GM21529 (cell line): Measurements from ENCODE around the gene FSTL3.
"Not testable (repeated sequence)": the region's sequence is repeated elsewhere in the genome, so short reads cannot be mapped to it uniquely, and the experiment has no call there.

Experiments
- ATAC-seq: cut with Tn5 transposase; IDR thresholded peaks from one replicate; pipeline ENCODE4 v1.9.1; 2021; ENCODE audit not compliant: unreplicated experiment

The FSTL3 gene

DNA sequence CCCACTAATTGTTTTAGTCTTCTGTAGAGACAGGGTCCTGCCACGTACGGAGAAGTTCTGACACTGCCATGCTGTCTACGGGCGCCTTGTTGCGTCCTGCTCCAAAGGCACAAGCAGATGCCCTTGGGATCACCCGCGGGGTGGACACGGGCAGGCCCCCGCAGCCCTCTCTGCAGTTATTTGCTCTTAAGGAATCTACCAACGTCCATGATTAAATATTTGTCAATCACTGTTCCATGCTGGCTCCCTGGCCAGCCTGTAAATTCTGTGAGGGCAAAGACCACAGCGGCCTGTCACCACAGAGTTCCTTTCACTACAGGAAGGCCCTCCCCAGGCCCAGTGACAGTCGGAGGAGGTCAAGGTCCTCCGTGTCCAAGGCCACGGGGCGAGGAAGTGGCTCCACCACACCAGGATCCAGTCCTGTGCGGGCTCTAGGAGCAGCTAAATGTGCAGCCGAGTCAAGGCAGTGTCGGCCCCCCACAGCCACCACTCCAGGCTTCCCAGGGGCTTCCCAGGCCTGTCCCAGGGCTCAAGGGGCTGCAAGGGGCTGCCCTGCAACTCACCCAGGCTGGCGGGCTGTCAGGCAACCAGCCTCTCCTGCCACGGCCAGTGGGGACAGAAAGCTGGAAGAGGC lies 15.3 kb upstream of the FSTL3 start:
- ATAC-seq, result no peak

DNA sequence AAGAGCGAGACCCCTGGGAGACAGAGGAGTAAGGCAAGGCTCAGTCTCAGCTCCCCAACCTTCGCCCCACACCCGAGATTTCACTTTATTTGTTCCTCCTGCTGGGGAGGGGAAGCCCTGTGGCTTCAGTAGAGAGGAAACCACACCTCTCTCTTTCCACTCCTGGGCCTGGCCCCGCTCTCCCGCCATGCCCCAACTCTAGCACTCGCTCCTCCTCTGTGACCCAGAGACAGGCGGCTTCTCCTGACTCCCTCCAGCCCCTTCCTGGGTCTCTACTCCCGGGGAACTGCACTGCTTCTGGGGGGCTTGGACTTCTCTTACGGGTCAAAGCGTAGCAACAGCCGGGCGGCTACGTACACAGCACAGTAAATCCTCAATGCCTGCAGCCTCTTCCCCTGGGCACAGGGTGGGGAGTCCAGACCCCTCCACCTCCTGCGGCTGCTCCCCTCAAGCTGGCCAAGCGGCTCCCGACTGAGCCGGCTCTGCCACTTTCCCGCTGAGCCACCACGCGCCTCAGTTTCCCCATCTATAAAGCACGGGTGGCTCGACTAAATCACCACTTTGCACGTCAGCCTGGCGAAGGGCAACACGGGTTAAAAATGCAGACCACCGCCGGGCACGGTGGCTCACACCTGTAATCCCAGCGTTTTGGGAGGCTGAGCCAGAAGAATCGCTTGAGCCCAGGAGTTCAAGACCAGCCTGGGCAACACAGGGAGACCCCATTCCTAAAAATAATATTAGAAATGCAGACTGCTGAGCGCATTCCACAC lies 14.6 kb upstream of the FSTL3 start:
- no peak for ATAC-seq

DNA sequence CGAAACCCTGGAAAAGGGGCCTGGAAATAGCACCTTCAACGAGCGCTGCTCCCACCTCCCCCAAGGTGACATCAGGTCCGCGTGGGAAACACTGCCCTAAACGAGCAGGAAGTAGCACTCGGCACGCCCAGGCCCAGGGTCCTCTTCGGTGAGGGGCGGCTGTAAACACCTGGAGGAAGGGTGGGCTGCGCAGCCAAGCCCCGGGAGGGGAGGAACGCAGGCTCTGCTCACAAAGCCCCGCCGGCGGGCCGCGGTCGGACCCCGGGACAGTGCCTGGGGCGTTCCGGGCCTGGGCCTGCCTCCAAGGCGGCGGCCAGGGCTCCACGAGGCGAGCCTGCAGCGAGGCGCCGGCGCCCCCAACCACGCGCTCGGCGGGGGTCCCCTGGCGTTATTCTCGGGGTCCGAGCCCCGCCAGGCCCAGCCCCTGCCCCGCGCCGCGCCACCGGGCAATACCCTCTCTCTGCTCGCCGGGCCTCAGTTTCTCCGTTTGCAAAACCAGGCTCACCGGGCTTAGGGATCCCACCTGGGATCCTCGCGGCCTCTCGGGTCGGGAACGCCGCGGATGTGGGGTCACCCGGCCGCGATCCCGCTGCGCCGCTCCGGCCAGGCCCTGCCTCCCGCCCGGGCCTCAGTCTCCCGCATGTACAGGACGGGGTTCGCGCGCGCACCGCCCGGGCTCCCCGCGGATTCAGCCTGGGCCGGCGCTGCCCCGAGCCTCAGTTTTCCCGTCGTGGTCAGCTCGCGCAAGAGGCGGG lies 13.8 kb upstream of the FSTL3 start:
- peak; percentile 6 for ATAC-seq

DNA sequence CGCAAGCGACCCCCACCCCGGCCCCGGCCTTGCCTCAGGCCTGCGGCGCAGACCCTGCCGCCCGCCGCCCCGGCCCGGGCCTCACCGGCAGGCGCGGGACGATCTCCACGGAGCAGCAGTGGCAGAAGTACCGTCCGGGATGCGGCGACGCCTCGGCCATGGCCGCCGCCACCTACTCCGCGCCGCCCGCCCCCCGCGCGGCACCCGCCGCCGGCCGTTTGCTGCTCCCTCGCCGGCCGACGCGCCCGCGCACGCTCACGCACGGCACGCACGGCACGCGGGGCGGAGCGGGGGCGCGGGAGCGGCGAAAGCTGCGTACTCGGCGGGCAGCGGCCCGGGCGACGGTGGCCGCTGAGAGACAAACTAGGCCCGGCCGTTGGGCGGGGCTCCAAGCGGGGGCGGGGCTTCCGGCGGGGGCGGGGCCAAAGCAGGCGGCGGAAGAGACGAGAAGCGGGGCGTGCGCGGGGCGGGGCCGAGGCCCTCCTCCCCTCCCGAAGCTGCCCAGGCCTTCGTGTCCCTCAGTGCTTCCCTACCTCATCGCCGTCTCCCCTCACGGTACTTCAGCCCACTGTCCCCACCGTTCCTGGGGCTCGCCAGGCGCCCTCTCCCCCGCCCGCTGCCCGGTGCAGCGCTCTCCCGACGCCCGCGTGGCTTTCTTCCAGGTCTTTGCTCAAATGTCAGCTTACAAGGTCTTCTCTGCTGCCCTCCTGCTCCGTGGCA lies 13.1 kb upstream of the FSTL3 start, which contains the start of gene RNF126:
TSS of gene RNF126 (minus strand) at position 253 of the 720 bp plus-strand sequence. CDS start at position 160, 93 bp downstream.
- ATAC-seq, result peak; percentile 54

DNA sequence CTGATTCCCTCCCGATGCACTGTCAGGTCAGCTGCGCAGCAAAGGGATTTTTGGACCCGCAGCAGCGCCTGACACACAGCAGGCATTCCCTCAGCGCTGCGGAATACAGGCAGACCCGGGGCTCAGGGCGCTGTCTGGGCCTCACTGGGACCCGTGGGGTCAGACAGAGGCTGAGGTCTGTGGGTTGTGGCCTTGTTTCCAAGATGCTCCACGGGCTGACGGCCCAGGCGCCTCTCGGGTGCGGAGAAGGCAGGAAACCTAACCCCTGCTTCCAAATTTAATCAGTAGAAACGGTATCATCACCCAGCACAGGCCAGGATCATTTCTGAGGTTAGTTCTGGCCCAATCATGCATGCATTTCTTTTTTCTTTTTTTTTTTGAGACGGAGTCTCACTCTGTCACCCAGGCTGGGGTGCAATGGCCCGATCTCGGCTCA lies 12.5 kb upstream of the FSTL3 start:
- no peak for ATAC-seq

DNA sequence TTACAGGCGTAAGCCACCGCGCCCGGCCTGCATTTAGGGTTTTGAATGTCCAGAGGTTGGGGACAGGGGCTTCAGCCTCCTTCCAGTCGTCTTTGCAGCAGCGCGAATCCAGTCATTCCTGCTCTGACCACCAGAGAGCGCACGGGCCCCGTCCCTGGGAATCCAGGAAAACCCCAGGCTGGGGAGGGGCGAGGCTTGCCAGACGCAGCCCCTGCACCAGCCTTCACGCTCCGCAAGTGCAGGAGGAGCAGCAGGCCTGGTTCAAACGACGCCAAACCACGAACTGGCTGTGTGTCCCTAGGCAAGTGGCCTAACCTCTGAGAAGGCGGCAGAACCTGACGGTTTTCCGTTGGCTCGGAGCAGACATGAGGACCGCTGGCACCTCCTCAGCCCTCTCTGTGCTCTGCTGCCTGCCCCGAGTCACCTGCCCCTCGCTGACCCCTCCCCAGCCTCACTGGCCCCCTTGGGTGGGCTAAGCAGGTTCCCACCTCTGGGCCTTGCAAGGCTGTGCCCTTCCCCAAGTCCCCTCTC lies 11.2 kb upstream of the FSTL3 start:
- no peak for ATAC-seq

DNA sequence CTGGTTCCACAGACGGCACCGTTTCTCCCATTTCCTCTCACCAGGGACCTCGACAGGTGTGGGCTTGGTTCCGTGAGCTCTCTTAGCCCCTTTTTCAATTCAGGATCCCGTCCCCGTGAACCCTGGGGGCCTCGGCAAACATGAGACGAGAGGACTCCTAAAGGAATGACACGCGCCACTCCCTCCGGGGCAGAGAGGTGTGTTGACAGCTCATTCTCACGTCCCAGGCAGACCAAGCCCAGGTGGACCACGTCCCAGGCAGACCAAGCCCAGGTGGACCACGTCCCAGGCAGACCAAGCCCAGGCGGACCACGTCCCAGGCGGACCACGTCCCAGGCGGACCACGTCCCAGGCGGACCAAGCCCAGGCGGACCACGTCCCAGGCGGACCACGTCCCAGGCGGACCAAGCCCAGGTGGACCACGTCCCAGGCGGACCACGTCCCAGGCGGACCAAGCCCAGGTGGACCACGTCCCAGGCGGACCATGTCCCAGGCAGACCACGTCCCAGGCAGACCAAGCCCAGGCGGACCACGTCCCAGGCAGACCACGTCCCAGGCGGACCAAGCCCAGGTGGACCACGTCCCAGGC lies 9.1 kb upstream of the FSTL3 start:
- ATAC-seq, result not testable (repeated sequence)

DNA sequence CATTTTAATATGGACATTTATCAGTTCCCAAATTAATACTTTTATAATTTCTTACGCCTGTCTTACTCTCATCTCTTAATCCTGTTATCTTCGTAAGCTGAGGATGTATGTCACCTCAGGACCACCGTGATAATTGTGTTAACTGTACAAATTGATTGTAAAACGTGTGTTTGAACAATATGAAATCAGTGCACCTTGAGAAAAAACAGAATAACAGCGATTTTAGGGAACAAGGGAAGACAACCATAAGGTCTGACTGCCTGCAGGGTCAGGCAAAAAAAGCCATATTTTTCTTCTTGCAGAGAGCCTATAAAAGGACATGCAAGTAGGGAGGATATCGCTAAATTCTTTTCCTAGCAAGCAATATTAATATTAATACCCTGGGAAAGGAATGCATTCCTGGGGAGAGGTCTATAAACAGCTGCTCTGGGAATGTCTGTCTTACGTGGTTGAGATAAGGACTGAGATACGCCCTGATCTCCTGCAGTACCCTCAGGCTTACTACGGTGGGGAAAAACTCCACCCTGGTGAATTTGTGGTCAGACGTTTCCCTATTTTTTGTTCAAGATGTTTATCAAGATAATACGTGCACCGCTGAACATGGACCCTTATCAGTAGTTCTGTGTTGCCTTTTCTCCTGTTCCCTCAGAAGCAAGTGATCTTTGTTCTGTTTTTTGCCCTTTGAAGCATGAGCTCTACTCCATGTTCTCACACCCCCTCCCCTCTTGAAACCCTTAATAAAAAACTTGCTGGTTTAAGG lies 7.3 kb upstream of the FSTL3 start:
- not testable (repeated sequence) for ATAC-seq

DNA sequence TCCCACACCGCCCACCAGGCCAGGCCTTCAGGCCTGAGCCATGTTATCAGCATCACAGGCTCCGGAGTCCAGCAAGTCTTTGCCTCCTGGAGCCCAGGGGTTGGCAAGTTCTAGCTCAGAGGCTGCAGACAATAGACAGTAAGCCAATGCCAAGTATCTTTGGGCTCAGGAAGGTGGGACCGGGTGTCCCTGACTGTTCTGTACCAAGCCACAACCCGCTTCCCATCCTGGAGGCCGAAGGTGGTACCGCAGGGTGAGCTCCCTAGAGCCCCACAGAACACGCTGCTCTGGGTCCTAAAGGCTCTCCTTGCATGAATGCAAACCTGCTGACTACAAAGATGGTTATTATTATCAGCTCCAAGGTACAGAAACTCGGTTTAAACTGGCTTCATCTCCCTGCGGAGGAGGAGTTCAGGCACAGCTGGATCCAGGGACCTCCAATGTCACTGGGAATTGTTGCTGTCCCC lies 5.5 kb upstream of the FSTL3 start:
- ATAC-seq, result no peak

DNA sequence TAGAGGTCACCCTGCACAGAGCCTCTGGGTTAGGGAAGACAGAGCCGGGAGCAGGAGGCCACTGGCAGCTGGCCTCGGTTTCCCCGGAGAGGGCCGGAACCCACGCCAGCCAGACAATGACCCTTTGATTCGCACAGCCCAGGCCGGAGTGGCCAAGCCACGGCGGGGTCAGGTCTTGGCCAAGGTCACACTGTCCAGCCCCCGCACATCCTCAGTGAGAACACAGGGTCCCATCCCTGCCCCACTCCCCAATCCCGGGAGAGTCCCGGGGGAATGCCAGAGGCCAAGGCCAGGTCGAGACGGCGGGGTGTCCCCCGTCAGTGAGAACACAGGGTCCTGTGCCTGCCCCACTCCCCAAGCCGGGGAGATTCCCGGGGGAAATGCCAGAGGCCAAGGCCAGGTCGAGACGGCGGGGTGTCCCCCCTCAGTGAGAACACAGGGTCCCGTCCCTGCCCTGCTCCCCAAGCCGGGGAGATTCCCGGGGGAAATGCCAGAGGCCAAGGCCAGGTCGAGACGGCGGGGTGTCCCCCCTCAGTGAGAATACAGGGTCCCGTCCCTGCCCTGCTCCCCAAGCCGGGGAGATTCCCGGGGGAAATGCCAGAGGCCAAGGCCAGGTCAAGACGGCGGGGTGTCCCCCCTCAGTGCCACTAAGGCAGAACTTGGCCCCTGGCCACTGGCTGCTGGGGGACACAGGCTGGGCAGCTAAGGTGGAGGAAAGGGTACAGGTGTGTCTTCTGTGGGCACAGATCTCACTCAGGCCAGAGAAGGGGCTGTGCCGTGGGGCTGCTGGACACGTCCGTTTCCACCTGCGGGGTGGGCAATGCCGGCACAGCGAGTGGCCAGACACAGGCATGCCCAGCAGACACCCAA lies 1.7 kb upstream of the FSTL3 start:
- no peak for ATAC-seq

DNA sequence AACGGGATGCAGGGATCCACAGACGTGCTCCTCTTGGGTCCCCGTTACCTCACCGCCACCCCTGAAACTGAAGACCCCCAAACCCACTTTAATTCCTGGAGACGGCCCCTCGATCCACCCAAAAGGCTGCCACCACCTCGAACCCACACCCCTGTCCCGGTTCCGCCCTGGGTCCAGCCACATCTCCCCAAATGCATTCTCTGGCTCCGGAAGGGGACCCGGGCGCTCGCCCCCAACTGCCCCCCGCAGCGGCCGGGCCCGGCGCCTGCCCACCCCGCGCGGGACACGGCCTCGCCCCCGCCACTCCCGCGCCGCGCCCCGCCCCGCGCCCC lies 219 bp upstream of the FSTL3 start:
- ATAC-seq, result no peak

DNA sequence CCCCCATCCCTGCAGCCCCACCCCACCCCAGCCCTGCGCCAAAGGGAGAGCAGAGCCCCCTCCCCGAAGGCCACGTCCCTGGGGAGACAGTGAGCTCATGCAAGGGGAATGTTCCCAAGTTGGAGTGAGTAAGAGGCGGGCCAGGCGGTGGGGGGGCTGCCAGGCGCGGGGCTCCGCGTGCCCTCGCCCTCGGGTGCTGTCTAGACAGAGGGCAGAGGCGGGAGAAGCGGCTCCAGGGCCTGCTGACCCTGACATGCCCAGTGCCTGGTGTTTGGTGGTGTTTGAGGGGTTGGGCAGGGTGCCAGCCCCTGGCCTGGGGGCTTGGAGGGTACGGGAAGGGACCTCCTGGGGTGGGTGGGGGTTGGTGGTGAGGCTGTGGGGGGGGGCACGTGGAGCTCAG lies 1.0 kb downstream of the FSTL3 start:
- ATAC-seq, result no peak

DNA sequence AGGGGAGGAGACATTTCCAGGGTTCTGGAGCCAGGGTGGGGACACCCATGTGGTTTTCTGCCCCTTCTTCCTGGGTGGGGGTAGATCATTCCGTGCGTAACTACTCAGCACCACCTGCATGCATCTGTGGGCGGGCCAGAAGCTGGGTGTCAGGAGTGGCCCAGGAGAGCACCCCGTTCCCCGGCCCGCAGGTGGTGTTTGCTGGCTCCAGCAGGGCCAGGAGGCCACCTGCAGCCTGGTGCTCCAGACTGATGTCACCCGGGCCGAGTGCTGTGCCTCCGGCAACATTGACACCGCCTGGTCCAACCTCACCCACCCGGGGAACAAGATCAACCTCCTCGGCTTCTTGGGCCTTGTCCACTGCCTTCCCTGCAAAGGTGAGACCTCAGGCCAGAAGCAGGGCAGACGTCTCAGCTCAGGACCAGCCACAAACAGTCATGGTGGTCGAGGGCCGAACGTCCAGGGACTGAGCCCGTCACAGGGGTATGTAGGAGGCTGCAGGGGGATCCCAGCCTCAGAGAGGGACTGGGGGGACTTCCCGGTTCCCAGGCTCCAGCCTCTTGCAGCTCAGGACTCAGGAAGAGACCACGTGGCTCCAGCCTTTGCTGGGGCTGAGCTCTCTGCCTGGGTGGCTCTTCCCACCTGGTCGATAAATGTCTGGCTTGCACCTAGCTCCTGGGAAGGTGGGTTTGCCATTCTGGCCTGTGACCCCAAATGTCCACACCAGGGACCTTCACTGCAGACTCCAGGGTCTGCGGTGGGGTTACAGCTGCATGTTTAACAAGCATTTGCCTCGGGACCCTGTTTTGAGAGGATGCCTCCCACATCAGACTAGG lies 1.6 kb downstream of the FSTL3 start:
- no peak for ATAC-seq

DNA sequence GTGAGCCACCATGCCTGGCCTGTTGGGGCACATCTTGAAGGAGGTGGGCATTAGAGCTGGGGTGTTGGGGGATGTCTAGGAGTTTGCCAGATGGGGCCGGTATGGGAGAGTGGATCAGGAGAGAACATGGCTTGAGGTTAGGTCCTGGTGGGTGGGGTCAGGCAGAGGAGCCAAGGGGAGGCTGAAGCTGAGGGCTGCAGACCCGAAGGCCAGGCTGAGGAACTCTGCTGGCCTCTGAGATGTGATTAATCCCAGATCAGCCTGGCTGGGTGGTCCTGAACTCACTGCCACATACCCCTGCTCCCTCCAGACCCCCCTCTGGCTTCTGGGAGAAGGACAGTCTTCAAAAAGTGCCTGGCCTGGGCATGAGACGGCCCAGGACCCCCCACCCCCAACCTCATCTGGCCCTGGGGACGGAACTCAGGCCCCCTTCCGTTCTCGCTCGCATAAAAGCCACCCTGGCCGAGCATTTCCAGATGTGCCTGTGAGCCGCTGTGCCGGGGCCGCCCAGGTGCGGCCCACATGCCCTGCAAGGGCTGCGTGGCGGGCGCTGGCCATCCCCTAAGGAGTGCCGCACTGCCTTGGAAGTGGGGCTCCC lies 2.7 kb downstream of the FSTL3 start:
- no peak for ATAC-seq

DNA sequence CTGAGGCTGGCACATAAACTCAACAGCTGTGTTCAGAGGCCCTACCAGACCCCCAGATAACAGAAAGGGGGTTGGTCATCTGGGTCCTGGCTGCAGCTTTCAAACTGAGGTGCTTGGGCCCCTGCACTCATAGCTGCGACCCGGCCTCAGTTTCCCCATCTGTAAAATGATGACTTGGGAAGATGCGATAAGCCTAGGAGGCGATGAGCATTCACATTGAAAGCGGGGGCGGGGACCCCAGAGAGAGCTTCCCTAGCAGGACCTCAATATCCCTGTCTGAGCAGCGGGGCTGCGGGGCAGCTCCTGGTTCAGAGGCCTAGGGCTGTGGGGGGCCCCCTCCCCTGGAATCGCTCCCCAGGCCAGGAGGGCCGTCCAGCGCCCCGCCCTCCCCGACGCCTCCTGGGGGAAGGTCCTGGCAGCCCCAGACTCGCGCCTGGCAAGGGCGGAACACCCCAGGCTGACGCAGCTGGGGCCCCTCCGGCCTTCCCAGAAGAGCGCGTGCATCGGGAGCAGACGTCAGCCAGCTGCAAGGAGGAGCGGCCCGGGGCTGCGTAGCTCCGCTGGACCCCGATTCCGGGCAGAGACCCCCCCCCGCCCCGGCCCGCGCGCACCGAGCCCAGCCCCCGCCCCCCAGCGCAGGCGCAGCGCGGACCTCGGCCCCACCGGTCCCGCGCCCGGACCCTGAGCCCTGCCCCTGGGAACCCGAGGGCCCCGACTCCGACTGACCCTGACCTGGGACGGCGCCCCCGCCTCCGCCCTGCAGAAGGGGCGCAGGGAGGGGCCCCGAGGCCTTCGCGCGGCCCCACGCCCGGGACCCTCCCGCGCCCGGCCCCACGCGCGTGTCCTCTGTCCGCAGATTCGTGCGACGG lies 3.5 kb downstream of the FSTL3 start:
- ATAC-seq, result peak; percentile 12

DNA sequence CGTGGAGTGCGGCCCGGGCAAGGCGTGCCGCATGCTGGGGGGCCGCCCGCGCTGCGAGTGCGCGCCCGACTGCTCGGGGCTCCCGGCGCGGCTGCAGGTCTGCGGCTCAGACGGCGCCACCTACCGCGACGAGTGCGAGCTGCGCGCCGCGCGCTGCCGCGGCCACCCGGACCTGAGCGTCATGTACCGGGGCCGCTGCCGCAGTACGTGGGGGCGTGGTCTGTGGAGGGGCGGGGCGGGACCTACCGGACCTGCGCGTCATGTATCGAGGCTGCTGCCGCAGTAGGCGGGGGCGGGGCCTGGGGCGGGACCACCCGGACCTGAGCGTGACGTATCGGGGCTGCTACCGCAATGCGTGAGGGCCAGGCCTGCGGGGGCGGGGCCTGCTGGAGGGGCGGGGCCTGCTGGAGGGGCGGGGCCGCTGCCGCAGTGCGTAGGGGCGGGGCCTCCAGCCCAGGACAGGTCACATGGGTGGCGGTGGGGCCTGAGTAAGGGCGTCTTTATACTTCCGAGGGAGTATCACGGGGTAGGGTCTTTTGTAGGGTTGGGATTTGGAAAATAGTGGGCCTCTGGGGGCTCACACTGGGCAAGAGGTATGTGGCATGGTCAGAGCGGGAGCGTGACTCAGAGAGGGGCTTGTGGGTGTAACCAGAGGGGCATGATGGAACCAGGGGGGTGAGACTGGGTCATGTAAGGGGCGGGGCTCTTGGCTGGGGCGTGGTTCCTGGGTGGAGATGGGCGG lies 4.3 kb downstream of the FSTL3 start:
- ATAC-seq, result peak; percentile 67
